H7 (cell line): ENCODE measurements around the gene FZD1. TPM values are rescaled to one million over a fixed set of nuclear protein-coding genes. Genes with fewer than 3 reads are reported as not detected.

Experiments
- DNase-seq: peaks from one replicate; pipeline ENCODE4 v3.0.0; 2012
- H3K27me3 ChIP-seq: 2 replicates; pipeline ENCODE4 v1.6.0; 2011; ENCODE audit warnings: mild to moderate bottlenecking, low read length; ENCODE audit not compliant: control insufficient read depth, insufficient read depth
- H3K36me3 ChIP-seq: replicated peaks from 2 replicates; pipeline ENCODE4 v1.5.1; 2011; ENCODE audit warnings: low read length; ENCODE audit not compliant: control insufficient read depth, insufficient read depth
- H3K4me3 ChIP-seq: 2 replicates; pipeline ENCODE4 v1.5.1; 2011; ENCODE audit warnings: low read depth, mild to moderate bottlenecking, control low read depth, low read length, moderate library complexity; ENCODE audit not compliant: insufficient read depth
- total RNA-seq: library from RNA; depleted of rRNA; stranded (reverse); fragments of >200 nt; shearing (Covaris generic); gene quantifications from 2 replicates; pipeline ENCODE4 v1.2.3, GENCODE V29; 2014

Gene FZD1
- total RNA-seq, 1 experiment from 2014 or later = 1.5 TPM

DNA sequence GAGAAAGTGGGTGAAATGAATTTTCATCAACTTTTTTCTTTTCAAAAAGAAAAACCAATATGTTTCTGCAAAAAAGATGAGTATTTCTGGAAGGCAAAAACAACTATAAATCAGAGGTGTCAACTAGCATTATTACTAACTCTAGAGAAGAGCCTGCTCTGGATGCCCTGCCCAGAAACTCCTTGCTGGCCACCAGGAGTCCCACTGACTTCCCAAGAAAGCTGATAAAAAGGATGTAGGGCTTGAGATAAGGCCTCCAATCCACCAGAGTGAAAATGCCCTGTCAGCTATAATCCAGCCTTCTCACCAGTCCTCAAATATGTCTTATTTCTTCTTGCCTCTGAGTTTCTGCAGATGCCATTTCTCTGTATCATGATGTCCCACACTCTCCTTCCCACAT is 16.7 kb upstream of the FZD1 start:
- DNase-seq = no peak
- Histone ChIP-seq H3K27me3 (no peaks in the 10 kb centered on the region), H3K36me3 (no peaks in the 10 kb centered on the region), H3K4me3 (no peak overlapping the region)

- Histone ChIP-seq H3K27me3 (no peaks in the 10 kb centered on the region), H3K4me3 (no peak overlapping the region), H3K36me3 (no peaks in the 10 kb centered on the region)
- no peak for DNase-seq
Measured at GRCh38 chr7:91248996-91249395, 15.2 kb upstream of the FZD1 start.

DNA sequence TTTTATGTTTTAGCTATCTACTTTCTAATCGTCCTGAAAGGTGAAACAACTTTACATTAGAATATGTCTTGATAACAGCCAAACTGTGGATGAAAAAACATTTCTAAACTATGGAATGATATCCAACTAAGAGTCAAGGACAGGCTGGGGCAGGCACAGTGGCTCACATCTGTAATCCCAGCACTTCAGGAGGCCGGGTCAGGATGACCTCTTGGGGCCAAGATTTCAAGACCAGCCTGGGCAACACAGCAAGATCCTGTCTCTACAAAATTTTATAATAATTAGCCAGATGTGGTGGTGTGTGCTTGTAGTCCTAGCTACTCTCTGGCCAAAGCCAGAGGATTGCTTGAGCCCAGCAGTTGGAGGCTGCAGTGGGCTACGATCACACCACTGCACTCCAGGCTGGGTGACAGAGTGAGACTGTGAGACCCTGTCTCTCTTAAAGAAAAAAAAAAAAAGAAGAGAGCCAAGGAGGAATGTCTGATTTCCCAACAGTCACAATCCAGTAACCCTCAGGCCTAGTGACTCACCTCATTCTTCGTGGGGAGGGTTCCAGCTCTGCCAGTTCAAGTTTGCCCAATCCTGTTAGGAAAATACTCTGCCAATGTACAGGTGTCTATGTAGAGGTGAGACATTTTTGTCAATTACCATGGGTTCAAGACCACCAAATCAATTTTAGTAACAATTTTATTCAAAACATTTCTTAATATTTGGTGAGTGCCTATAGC is 14.6 kb upstream of the FZD1 start:
- no peaks in the 10 kb centered on the region for H3K36me3 ChIP-seq
- no peaks in the 10 kb centered on the region for H3K27me3 ChIP-seq
- DNase-seq = no peak
- no peak overlapping the region for H3K4me3 ChIP-seq

- Histone ChIP-seq H3K4me3 (no peak overlapping the region), H3K36me3 (no peaks in the 10 kb centered on the region), H3K27me3 (no peaks in the 10 kb centered on the region)
- DNase-seq = no peak
Measured at GRCh38 chr7:91250706-91251105, 13.5 kb upstream of the FZD1 start.

GRCh38 chr7:91251877-91252276 is 12.4 kb upstream of the FZD1 start:
- Histone ChIP-seq H3K4me3 (no peak overlapping the region), H3K36me3 (no peaks in the 10 kb centered on the region), H3K27me3 (no peaks in the 10 kb centered on the region)
- no peak for DNase-seq

DNA sequence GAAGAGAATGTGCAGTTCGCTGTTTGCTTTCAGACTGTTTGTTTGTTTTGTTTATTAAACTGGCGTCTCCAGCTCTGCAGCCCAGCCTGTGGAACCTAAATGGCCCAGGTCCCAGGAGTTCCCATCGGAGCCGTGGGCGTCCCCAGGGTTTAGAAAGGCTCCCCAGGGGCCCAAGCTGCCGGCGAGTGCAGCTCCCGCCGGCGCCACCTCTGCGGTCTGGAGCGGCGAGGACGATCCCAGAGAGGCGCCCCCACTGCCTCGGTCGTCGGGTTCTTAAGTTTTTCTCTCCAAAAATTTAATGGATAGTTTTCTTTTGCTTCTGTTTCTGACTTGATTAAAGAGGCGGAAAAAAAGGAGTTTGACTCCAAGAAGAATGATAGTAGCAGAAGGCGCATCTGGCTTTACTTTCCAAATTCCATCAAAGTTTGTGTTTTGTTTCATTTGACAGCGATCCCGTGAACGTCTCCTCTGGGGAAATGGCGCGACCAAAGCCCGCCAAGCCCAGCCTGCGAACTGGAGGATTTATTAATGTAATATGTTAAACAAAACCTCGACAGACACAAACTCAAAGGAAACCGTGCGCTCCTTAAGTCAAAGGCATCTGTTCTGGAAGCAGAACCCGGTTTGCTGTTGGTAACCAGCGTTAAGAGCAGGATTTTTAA is 718 bp upstream of the FZD1 start:
- peak; percentile 62 for DNase-seq
- H3K4me3 ChIP-seq = peak overlapping the region; percentile 36
- no peaks in the 10 kb centered on the region for H3K36me3 ChIP-seq
- peaks cover 71% of the 10 kb centered on the region for H3K27me3 ChIP-seq

DNA sequence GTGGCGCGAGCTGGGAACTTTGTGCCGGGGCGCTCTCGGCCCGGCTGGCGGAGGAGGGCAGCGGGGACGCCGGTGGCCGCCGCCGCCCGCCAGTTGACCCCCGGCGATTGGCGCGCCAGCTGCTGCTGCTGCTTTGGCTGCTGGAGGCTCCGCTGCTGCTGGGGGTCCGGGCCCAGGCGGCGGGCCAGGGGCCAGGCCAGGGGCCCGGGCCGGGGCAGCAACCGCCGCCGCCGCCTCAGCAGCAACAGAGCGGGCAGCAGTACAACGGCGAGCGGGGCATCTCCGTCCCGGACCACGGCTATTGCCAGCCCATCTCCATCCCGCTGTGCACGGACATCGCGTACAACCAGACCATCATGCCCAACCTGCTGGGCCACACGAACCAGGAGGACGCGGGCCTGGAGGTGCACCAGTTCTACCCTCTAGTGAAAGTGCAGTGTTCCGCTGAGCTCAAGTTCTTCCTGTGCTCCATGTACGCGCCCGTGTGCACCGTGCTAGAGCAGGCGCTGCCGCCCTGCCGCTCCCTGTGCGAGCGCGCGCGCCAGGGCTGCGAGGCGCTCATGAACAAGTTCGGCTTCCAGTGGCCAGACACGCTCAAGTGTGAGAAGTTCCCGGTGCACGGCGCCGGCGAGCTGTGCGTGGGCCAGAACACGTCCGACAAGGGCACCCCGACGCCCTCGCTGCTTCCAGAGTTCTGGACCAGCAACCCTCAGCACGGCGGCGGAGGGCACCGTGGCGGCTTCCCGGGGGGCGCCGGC is 870 bp downstream of the FZD1 start:
- Histone ChIP-seq H3K36me3 (no peaks in the 10 kb centered on the region), H3K4me3 (peak overlapping the region; percentile 63), H3K27me3 (peaks cover 82% of the 10 kb centered on the region)
- DNase-seq = peak; percentile 61

GRCh38 chr7:91265693-91266066 is 1.4 kb downstream of the FZD1 start:
- H3K36me3 ChIP-seq = no peaks in the 10 kb centered on the region
- peaks cover 80% of the 10 kb centered on the region for H3K27me3 ChIP-seq
- H3K4me3 ChIP-seq = peak overlapping the region; percentile 63
- DNase-seq = peak; percentile 48

GRCh38 chr7:91266067-91266688 is 1.9 kb downstream of the FZD1 start:
- Histone ChIP-seq H3K36me3 (no peaks in the 10 kb centered on the region), H3K27me3 (peaks cover 77% of the 10 kb centered on the region), H3K4me3 (peak overlapping the region; percentile 63; the same call in 1 of the 2 replicates)
- DNase-seq = peak; percentile 62

GRCh38 chr7:91266689-91267090 is 2.5 kb downstream of the FZD1 start:
- DNase-seq = peak; percentile 51
- H3K36me3 ChIP-seq = no peaks in the 10 kb centered on the region
- peaks cover 72% of the 10 kb centered on the region for H3K27me3 ChIP-seq
- no peak overlapping the region; the same call in 1 of the 2 replicates for H3K4me3 ChIP-seq

DNA sequence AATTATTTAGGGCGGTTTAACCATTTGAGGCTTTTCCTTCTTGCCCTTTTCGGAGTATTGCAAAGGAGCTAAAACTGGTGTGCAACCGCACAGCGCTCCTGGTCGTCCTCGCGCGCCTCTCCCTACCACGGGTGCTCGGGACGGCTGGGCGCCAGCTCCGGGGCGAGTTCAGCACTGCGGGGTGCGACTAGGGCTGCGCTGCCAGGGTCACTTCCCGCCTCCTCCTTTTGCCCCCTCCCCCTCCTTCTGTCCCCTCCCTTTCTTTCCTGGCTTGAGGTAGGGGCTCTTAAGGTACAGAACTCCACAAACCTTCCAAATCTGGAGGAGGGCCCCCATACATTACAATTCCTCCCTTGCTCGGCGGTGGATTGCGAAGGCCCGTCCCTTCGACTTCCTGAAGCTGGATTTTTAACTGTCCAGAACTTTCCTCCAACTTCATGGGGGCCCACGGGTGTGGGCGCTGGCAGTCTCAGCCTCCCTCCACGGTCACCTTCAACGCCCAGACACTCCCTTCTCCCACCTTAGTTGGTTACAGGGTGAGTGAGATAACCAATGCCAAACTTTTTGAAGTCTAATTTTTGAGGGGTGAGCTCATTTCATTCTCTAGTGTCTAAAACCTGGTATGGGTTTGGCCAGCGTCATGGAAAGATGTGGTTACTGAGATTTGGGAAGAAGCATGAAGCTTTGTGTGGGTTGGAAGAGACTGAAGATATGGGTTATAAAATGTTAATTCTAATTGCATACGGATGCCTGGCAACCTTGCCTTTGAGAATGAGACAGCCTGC is 3.1 kb downstream of the FZD1 start:
- peak; percentile 57 for DNase-seq
- H3K27me3 ChIP-seq = peaks cover 65% of the 10 kb centered on the region

DNA sequence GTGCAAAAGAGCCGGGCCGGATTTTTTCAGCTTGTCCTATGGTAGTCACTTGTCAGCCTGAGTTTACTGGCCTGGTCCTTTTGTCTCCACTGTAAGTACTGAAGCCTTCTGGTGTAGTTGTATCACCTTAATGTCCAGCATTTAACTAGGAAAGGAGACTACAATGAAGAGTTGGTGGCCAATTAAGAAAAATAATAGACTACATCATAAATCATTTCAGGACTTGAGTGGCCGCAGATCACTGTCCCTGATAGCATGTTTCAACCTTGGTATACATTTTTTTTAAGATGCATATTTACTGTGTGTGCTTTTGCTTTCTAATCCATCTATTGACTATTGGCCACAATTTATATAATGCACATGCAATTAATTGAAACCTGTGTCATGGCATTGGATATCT is 6.1 kb downstream of the FZD1 start:
- no peak for DNase-seq
- Histone ChIP-seq H3K4me3 (no peak overlapping the region), H3K36me3 (no peaks in the 10 kb centered on the region), H3K27me3 (peaks cover 43% of the 10 kb centered on the region)

More for the DNA sequence above, 3.1 kb downstream of the FZD1 start:
- H3K4me3 ChIP-seq = peak overlapping the region; percentile 10; the same call in 1 of the 2 replicates
- H3K36me3 ChIP-seq = no peaks in the 10 kb centered on the region

- no peaks in the 10 kb centered on the region for H3K27me3 ChIP-seq
- DNase-seq = no peak
- no peak overlapping the region for H3K4me3 ChIP-seq
- no peaks in the 10 kb centered on the region for H3K36me3 ChIP-seq
Measured at GRCh38 chr7:91276909-91277308, 12.7 kb downstream of the FZD1 start.

- peak; percentile 15 for DNase-seq
- H3K36me3 ChIP-seq = no peaks in the 10 kb centered on the region
- H3K27me3 ChIP-seq = no peaks in the 10 kb centered on the region
- no peak overlapping the region for H3K4me3 ChIP-seq
Measured at GRCh38 chr7:91280185-91280584, 16.0 kb downstream of the FZD1 start.
